H1 (cell line): ENCODE measurements around the gene GNAI2. TPM values are rescaled to one million over a fixed set of nuclear protein-coding genes. Genes with fewer than 3 reads are reported as not detected.

Experiments
- CTCF ChIA-PET: fragments of 300-600 bp; sonication (Branson Sonifier 250); formaldehyde crosslinking; loops from one replicate; lab custom pipeline; 2021; ENCODE audit not compliant: partially characterized antibody; lab: Charles Lee
- POLR2A ChIA-PET: fragments of 300-600 bp; sonication (Branson Sonifier 250); formaldehyde crosslinking; loops from one replicate; lab custom pipeline; 2021; ENCODE audit warnings: inconsistent platforms; ENCODE audit not compliant: partially characterized antibody; lab: Charles Lee
- DNase-seq, 2 experiments: peaks; one replicate each; pipeline versions ENCODE4 v3.0.0 to v3.0.0-alpha.2; 2010 to 2022; ENCODE audit warnings: low spot score in 2 of 2, low read depth in 1 of 2, mixed read lengths in 1 of 2
- FAIRE-seq: peaks from 2 replicates; lab custom pipeline; 2011; peaks lifted over from hg19 to GRCh38; lab: Jason Lieb, UNC
- H2AFZ ChIP-seq: 2 replicates; pipeline ENCODE4 v1.8.1; 2012; ENCODE audit warnings: low read length, inconsistent platforms
- H2AK5ac ChIP-seq: 2 replicates; pipeline ENCODE4 v1.6.1; 2013; ENCODE audit warnings: low read depth, low read length
- H2BK120ac ChIP-seq: replicated peaks from 2 replicates; pipeline ENCODE3; 2013; ENCODE audit warnings: low read depth, low read length, inconsistent platforms
- H2BK12ac ChIP-seq: 2 replicates; pipeline ENCODE4 v1.6.1; 2013; ENCODE audit warnings: low read depth, low read length
- H2BK15ac ChIP-seq: 2 replicates; pipeline ENCODE4 v1.6.1; 2013; ENCODE audit warnings: low read length
- H2BK20ac ChIP-seq: 2 replicates; pipeline ENCODE4 v1.6.1; 2013; ENCODE audit warnings: low read length
- H2BK5ac ChIP-seq: 2 replicates; pipeline ENCODE4 v1.6.1; 2013; ENCODE audit warnings: low read depth, low read length
- H3K14ac ChIP-seq: 2 replicates; pipeline ENCODE4 v1.6.1; 2013; ENCODE audit warnings: inconsistent platforms; ENCODE audit not compliant: insufficient read length
- H3K18ac ChIP-seq: 2 replicates; pipeline ENCODE4 v1.6.1; 2013; ENCODE audit warnings: low read length; ENCODE audit errors: extremely low read depth
- H3K23ac ChIP-seq: 2 replicates; pipeline ENCODE4 v1.6.1; 2013; ENCODE audit warnings: inconsistent platforms; ENCODE audit not compliant: insufficient read length
- H3K23me2 ChIP-seq: 2 replicates; pipeline ENCODE4 v1.6.1; 2013; ENCODE audit warnings: low read depth, low read length
- H3K27ac ChIP-seq: 2 replicates; pipeline ENCODE4 v1.6.1; 2011; ENCODE audit warnings: low read depth, low read length, inconsistent platforms
- H3K27me3 ChIP-seq, 4 experiments: replicated peaks in 1 of 4; 1 replicate in 1 of 4; 2 replicates in 3 of 4; pipeline versions ENCODE4 v1.6.1 to v1.8.1; 2011 to 2013; ENCODE audit warnings: low read length in 3 of 4, mild to moderate bottlenecking in 3 of 4, inconsistent platforms in 2 of 4, mixed read lengths in 2 of 4, moderate library complexity in 1 of 4; ENCODE audit not compliant: control insufficient read depth in 3 of 4, insufficient read depth in 3 of 4; ENCODE audit errors: extremely low read depth in 1 of 4
- H3K36me3 ChIP-seq, 4 experiments: 2 replicates each; pipeline versions ENCODE4 v1.6.1 to v1.8.1; 2011 to 2013; ENCODE audit warnings: mild to moderate bottlenecking in 4 of 4, low read length in 3 of 4, moderate library complexity in 2 of 4, control low read depth in 1 of 4, inconsistent platforms in 1 of 4; ENCODE audit not compliant: insufficient read depth in 4 of 4, control insufficient read depth in 2 of 4
- H3K4ac ChIP-seq: replicated peaks from 2 replicates; pipeline ENCODE3; 2013; ENCODE audit warnings: low read length, low read depth, mixed read lengths, inconsistent platforms; ENCODE audit not compliant: insufficient read length
- H3K4me1 ChIP-seq, 4 experiments: replicated peaks in 1 of 4; 1 replicate in 1 of 4; 2 replicates in 3 of 4; pipeline versions ENCODE4 v1.6.1 to v1.8.1; 2011 to 2013; ENCODE audit warnings: low read length in 3 of 4, inconsistent platforms in 2 of 4, mixed read lengths in 1 of 4; ENCODE audit not compliant: insufficient read depth in 4 of 4, control insufficient read depth in 3 of 4
- H3K4me2 ChIP-seq, 2 experiments: 2 replicates each; pipeline versions ENCODE4 v1.6.1 to v1.8.1; 2011 to 2013; ENCODE audit warnings: low read depth in 2 of 2, low read length in 2 of 2, control low read depth in 1 of 2, inconsistent platforms in 1 of 2, mild to moderate bottlenecking in 1 of 2; ENCODE audit not compliant: insufficient read depth in 1 of 2
- H3K4me3 ChIP-seq, 4 experiments: fragments of 200-600, 300-600 bp in 1 of 4; sonication (generic), shearing (Covaris generic), sonication (Bioruptor Twin) in 1 of 4; 2 replicates each; pipeline versions ENCODE4 v1.5.1 to v1.8.1; 2011 to 2016; ENCODE audit warnings: low read length in 4 of 4, low read depth in 3 of 4, control low read depth in 2 of 4, inconsistent platforms in 2 of 4, mild to moderate bottlenecking in 2 of 4, mixed read lengths in 1 of 4, moderate library complexity in 1 of 4; ENCODE audit not compliant: insufficient read depth in 2 of 4; ENCODE audit errors: extremely low read depth in 1 of 4
- H3K56ac ChIP-seq: replicated peaks from 2 replicates; pipeline ENCODE3; 2013; ENCODE audit warnings: low read depth, mild to moderate bottlenecking, mixed read lengths, low read length, inconsistent platforms; ENCODE audit not compliant: insufficient read length
- H3K79me1 ChIP-seq: 2 replicates; pipeline ENCODE4 v1.6.1; 2013; ENCODE audit warnings: low read depth, low read length, control low read depth
- H3K79me2 ChIP-seq, 2 experiments: 2 replicates each; pipeline versions ENCODE4 v1.6.1 to v1.8.1; 2012 to 2013; ENCODE audit warnings: low read length in 2 of 2, mild to moderate bottlenecking in 2 of 2, inconsistent platforms in 1 of 2; ENCODE audit not compliant: insufficient read depth in 2 of 2, control insufficient read depth in 1 of 2
- H3K9ac ChIP-seq, 4 experiments: replicated peaks in 1 of 4; 1 replicate in 1 of 4; 2 replicates in 3 of 4; pipeline versions ENCODE4 v1.6.1 to v1.8.1; 2011 to 2013; ENCODE audit warnings: low read depth in 3 of 4, low read length in 3 of 4, control low read depth in 2 of 4, mild to moderate bottlenecking in 2 of 4, moderate library complexity in 2 of 4, inconsistent platforms in 1 of 4; ENCODE audit errors: extremely low read depth in 1 of 4
- H3K9me3 ChIP-seq, 2 experiments: 2 replicates each; pipeline versions ENCODE4 v1.6.1 to v1.8.1; 2012 to 2013; ENCODE audit warnings: mild to moderate bottlenecking in 2 of 2, moderate library complexity in 2 of 2, control low read depth in 1 of 2, inconsistent platforms in 1 of 2, low read depth in 1 of 2, low read length in 1 of 2, mixed read lengths in 1 of 2; ENCODE audit not compliant: insufficient read depth in 2 of 2
- H4K20me1 ChIP-seq, 2 experiments: replicated peaks in 1 of 2; 2 replicates each; pipeline versions ENCODE3 to v1.8.1; 2011 to 2013; ENCODE audit warnings: inconsistent platforms in 2 of 2, low read length in 2 of 2, mild to moderate bottlenecking in 1 of 2; ENCODE audit not compliant: insufficient read depth in 2 of 2, control insufficient read depth in 1 of 2
- H4K5ac ChIP-seq: 2 replicates; pipeline ENCODE4 v1.6.1; 2013; ENCODE audit warnings: low read length, low read depth, mixed read lengths, inconsistent platforms; ENCODE audit not compliant: insufficient read length
- H4K8ac ChIP-seq: 2 replicates; pipeline ENCODE4 v1.8.0; 2013; ENCODE audit warnings: mild to moderate bottlenecking, moderate library complexity, low read length, inconsistent platforms; ENCODE audit not compliant: insufficient read depth; ENCODE audit errors: extremely low read depth
- H4K91ac ChIP-seq: replicated peaks from 2 replicates; pipeline ENCODE3; 2013; ENCODE audit warnings: low read length, mixed read lengths, inconsistent platforms; ENCODE audit not compliant: insufficient read length
- BACH1 ChIP-seq: IDR thresholded peaks from 2 replicates; pipeline ENCODE4 v1.6.1; 2012; ENCODE audit warnings: low read length, improper control_type of control experiment
- KDM4A ChIP-seq: IDR thresholded peaks from one replicate; pipeline ENCODE4 v1.7.1; 2012; ENCODE audit warnings: low read depth, mild to moderate bottlenecking, moderate library complexity, low read length, inconsistent platforms; ENCODE audit not compliant: severe bottlenecking
- WGBS, 2 experiments: shearing (Covaris generic) in 1 of 2; methylation state at CpG; one replicate each; pipeline versions ENCODE4 v1.1.6 to v1.1.7; 2013 to 2015; ENCODE audit warnings: low lambda C conversion rate in 2 of 2, mixed read lengths in 2 of 2, inconsistent platforms in 1 of 2, low coverage in 1 of 2, missing lambda C conversion rate in 1 of 2; ENCODE audit not compliant: insufficient replicate concordance in 2 of 2, insufficient coverage in 1 of 2, insufficient read length in 1 of 2; ENCODE audit errors: extremely low coverage in 1 of 2, missing lambda C conversion rate in 1 of 2; 5-methylcytosine and 5-hydroxymethylcytosine counted together
- polyA plus RNA-seq, 7 experiments: library from polyadenylated mRNA; depleted of rRNA in 3 of 7; stranded (reverse) in 5 of 7; unstranded in 2 of 7; fragments of >200 nt in 5 of 7; fragments of 200-250 nt in 2 of 7; gene quantifications; 1 replicate in 5 of 7; 2 replicates in 1 of 7; 4 replicates in 1 of 7; pipeline versions ENCODE4 v1.2.1 to v1.2.3, GENCODE V29; 2011 to 2013; ENCODE audit warnings: missing spikeins in 2 of 7, mixed read lengths in 2 of 7
- total RNA-seq: library from RNA; stranded (reverse); fragmentation: NEBNext Ultra II Directional; extraction: Animal tissue kit (Norgen Biotek cat#: 25700); gene quantifications from 2 replicates; pipeline ENCODE4 v1.2.1, GENCODE V29; 2021
- TF ChIP-seq, protein P1 (sequence below), 3 experiments: IDR thresholded peaks; 1 replicate in 2 of 3; 2 replicates in 1 of 3; pipeline versions ENCODE4 v1.5.1 to v1.6.1; 2011; ENCODE audit warnings: low read length in 3 of 3, mild to moderate bottlenecking in 3 of 3, inconsistent platforms in 2 of 3, low read depth in 1 of 3, moderate library complexity in 1 of 3; ENCODE audit not compliant: insufficient read depth in 1 of 3; ENCODE audit errors: control extremely low read depth in 1 of 3

The GNAI2 gene
- total and polyA plus RNA-seq, 2 of the 8 experiments (the other 6 are each of a cell fraction or from before 2014, with no cell fraction given): 168 to 539 TPM

DNA sequence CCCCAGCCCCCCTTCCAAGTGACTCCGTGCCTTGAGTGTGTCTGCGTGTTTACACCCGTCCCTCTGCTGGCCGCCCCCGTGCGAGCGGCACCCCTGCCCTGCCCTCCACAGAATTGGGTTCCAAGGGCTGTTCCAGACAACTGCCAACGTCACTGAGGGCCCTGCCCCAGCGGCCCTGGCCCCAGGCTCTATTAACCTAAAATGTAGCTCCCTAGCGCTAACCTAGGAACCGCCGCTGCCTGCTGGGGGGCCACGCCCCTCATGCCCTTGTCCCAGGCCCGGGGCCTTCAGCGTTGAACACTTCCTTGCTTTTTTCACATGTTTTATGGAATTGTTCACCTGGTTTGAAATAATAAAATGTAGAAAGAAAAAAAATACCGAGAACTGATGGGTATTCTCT lies 23.0 kb downstream of the GNAI2 start:
- peaks cover 2 to 7% of the 10 kb centered on the region in 2 experiments for H4K20me1 ChIP-seq
- H3K56ac ChIP-seq: no peak overlapping the region
- H4K91ac ChIP-seq: no peak overlapping the region
- DNase-seq (no peak), FAIRE-seq (no peak)
- no peak overlapping the region for H3K18ac ChIP-seq
- no peak overlapping the region for H3K14ac ChIP-seq
- no peaks in the 10 kb centered on the region for H3K9me3 ChIP-seq
- H2BK20ac ChIP-seq: no peak overlapping the region
- no peak overlapping the region for H3K23ac ChIP-seq
- H2AFZ ChIP-seq: no peak overlapping the region
- H2BK120ac ChIP-seq: no peak overlapping the region
- H3K27ac ChIP-seq: no peak overlapping the region
- no peaks in the 10 kb centered on the region for H3K27me3 ChIP-seq
- H3K23me2 ChIP-seq: no peaks in the 10 kb centered on the region
- H3K79me1 ChIP-seq: peaks cover 4% of the 10 kb centered on the region; the same call in 1 of the 2 replicates
- no peak overlapping the region for H3K4me3 ChIP-seq
- H3K4me1 ChIP-seq: peaks cover 0 to 18% (median 14%) of the 10 kb centered on the region in 4 experiments; a peak in 6 of 7 replicates
- ChIA-PET POLR2A (interaction anchor here (0.6 to 4.3 kb wide), 16 partner anchors 9 to 64 kb away, joined by 3 to 35 read pairs (median 5); partner anchors contain the start of genes GNAI2, HYAL2, LSMEM2 and SEMA3B), CTCF (interaction anchor here (0.6 to 53.5 kb wide), 12 partner anchors 10 to 921 kb away, joined by 3 to 2149 read pairs (median 8); partner anchors contain the start of genes GNAI2, GNAT1, IFRD2 and LSMEM2)
- TF ChIP-seq BACH1 (no peak), KDM4A (no peak)
- TF ChIP-seq, protein P1, sequence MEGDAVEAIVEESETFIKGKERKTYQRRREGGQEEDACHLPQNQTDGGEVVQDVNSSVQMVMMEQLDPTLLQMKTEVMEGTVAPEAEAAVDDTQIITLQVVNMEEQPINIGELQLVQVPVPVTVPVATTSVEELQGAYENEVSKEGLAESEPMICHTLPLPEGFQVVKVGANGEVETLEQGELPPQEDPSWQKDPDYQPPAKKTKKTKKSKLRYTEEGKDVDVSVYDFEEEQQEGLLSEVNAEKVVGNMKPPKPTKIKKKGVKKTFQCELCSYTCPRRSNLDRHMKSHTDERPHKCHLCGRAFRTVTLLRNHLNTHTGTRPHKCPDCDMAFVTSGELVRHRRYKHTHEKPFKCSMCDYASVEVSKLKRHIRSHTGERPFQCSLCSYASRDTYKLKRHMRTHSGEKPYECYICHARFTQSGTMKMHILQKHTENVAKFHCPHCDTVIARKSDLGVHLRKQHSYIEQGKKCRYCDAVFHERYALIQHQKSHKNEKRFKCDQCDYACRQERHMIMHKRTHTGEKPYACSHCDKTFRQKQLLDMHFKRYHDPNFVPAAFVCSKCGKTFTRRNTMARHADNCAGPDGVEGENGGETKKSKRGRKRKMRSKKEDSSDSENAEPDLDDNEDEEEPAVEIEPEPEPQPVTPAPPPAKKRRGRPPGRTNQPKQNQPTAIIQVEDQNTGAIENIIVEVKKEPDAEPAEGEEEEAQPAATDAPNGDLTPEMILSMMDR (IDR thresholded peaks at IDR 0.05; ENCODE audit: control extremely low read depth in 1 of 3, insufficient read depth in 1 of 3, low read depth in 1 of 3, low read length in 3 of 3): peak in 1 of 3 experiments; percentile 18; a peak in 1 of 4 replicates
- no peak overlapping the region for H3K4me2 ChIP-seq
- no peak overlapping the region for H4K8ac ChIP-seq
- peaks cover 15 to 26% (median 20%) of the 10 kb centered on the region in 4 experiments; a peak in 7 of 8 replicates for H3K36me3 ChIP-seq
- H2BK5ac ChIP-seq: no peak overlapping the region
- no peak overlapping the region for H3K9ac ChIP-seq
- 94% methylated on average over 16 of the region's 16 CpGs; no CpG with 5 or more reads in 1 of the 2 experiments for WGBS, 2 experiments
- H2BK15ac ChIP-seq: no peak overlapping the region
- no peak overlapping the region for H4K5ac ChIP-seq
- no peak overlapping the region for H3K4ac ChIP-seq
- no peak overlapping the region for H2AK5ac ChIP-seq
- no peaks in the 10 kb centered on the region for H3K79me2 ChIP-seq
- H2BK12ac ChIP-seq: no peak overlapping the region
